Fibroblast of gingiva (primary cell): ENCODE data around the gene LSM14A.

Source experiments
- DNase-seq: peaks from one replicate; pipeline ENCODE4 v3.0.0-alpha.2; 2011; ENCODE audit warnings: low read depth

The LSM14A gene

GRCh38 chr19:34256835-34257558 is 84.7 kb downstream of the LSM14A start:
- peak; percentile 89 for DNase-seq

- DNase-seq, result no peak
These were observed 85.2 kb downstream of the LSM14A start for GRCh38 chr19:34257559-34257924.

- no peak for DNase-seq
These were observed 87.2 kb downstream of the LSM14A start for GRCh38 chr19:34259367-34260095.

GRCh38 chr19:34260771-34261173 is 88.5 kb downstream of the LSM14A start:
- no peak for DNase-seq

- no peak for DNase-seq
These were observed 89.2 kb downstream of the LSM14A start for GRCh38 chr19:34261334-34262109.

- DNase-seq, result no peak
These were observed 91.5 kb downstream of the LSM14A start for GRCh38 chr19:34263745-34264237.

- no peak for DNase-seq
These were observed 92.9 kb downstream of the LSM14A start for GRCh38 chr19:34265221-34265650.

- DNase-seq, result no peak
These were observed 96.8 kb downstream of the LSM14A start for GRCh38 chr19:34269081-34269480.

GRCh38 chr19:34269489-34269888 is 97.2 kb downstream of the LSM14A start:
- no peak for DNase-seq

- DNase-seq, result peak; percentile 7
These were observed 97.8 kb downstream of the LSM14A start for GRCh38 chr19:34269968-34270621.

- DNase-seq, result no peak
These were observed 100.8 kb downstream of the LSM14A start for GRCh38 chr19:34273121-34273520.

- DNase-seq, result no peak
These were observed 102.1 kb downstream of the LSM14A start for GRCh38 chr19:34274284-34274826.

- peak; percentile 88 for DNase-seq
These were observed 102.7 kb downstream of the LSM14A start for GRCh38 chr19:34274827-34275625.

GRCh38 chr19:34275705-34276104 is 103.4 kb downstream of the LSM14A start:
- no peak for DNase-seq

GRCh38 chr19:34276614-34277013 is 104.3 kb downstream of the LSM14A start:
- DNase-seq, result no peak

GRCh38 chr19:34277244-34277643 is 104.9 kb downstream of the LSM14A start:
- no peak for DNase-seq

- no peak for DNase-seq
These were observed 106.5 kb downstream of the LSM14A start for GRCh38 chr19:34278783-34279182.
